ENCODE measurements around the gene PDE4D.
"Not testable (repeated sequence)": the region's sequence is repeated elsewhere in the genome, so short reads cannot be mapped to it uniquely, and the experiment has no call there.

The PDE4D gene

GRCh38 chr5:59582746-59583145 is 310.8 kb downstream of the PDE4D start:
- no peak for DNase-seq (ENCODE audit: low read depth)

GRCh38 chr5:59579824-59580167 is 313.7 kb downstream of the PDE4D start:
- no peak for DNase-seq (ENCODE audit: low read depth)

- no peak for DNase-seq (ENCODE audit: low read depth)
Observed at GRCh38 chr5:59579101-59579823, 314.3 kb downstream of the PDE4D start.

DNA sequence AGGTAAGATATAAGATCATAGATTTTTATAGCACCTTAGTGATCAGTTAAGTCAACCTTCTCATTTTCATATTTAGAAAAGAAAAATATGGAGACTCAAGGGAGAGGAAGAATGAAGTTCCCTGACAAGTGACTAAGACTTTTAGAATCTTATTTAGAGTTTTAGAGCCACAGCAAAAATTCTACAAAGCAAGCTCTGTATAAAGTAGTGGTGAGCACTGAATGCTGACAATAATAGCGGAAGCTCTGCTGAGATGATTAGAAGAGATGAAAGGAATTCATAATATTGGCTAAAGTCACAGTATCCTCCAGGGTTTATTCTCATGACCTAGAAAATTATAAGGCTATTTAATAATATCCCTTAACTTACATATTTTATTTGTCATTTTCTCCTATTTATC is 316.0 kb downstream of the PDE4D start:
- DNase-seq (ENCODE audit: low read depth), result no peak

GRCh38 chr5:59575648-59576445 is 317.7 kb downstream of the PDE4D start:
- DNase-seq (ENCODE audit: low read depth), result no peak

GRCh38 chr5:59573509-59573908 is 320.0 kb downstream of the PDE4D start:
- DNase-seq (ENCODE audit: low read depth), result not testable (repeated sequence)

DNA sequence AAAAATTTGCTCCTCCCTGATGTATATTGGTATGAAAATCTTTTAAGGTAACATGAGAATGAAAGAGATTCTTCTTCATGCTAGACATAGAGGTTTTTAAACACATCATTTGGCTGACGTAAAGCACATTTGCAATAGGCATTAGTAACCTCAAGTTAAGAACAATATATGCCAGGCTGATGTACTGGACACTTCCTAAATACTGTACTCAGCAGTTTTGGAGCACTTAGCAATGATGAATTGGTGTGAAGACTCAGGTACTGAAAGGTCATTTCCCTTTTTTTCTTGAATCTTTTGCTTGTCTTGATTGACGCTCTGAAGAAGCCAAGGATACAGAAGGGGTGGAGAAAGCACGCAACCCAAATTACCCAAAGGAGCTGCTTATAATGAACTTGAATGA is 322.5 kb downstream of the PDE4D start:
- DNase-seq (ENCODE audit: low read depth), result no peak

GRCh38 chr5:59569608-59570334 is 323.8 kb downstream of the PDE4D start:
- no peak for DNase-seq (ENCODE audit: low read depth)

DNA sequence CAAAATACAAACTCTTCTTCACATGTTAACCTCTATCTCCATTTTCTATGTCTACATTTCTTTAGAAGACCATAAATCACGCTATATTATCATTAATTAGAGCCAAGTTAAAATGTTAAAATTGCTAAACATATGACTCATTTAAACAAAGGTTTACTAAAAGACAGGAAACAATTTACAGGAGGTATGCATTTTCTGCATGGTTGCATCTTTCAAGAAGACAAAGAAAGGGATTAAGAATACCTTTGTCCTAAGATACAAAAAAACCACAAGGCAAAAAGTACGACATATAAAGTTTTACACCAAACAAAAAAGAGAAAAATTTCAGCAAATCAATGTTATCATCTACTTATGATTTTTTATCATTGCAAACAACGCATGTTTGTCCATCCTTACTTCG is 324.4 kb downstream of the PDE4D start:
- no peak for DNase-seq (ENCODE audit: low read depth)

DNA sequence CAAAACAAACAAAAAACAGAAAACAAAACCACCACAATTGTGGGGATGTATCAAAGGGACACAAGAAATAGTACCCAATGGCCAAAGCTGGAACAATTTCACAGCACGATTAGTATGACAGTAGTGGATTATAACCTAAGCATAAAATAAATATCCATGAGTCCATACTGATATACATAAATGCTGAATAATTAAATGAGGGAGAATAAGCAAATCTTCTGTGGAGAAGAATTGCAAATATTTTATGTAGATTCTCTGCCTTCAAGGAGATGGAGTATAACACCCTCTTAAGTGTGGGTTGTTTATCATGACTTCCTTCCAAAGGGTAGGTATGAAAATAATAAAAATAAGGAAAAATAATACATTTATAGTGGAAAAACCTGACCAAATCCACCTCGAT is 325.4 kb downstream of the PDE4D start:
- DNase-seq (ENCODE audit: low read depth), result no peak

DNA sequence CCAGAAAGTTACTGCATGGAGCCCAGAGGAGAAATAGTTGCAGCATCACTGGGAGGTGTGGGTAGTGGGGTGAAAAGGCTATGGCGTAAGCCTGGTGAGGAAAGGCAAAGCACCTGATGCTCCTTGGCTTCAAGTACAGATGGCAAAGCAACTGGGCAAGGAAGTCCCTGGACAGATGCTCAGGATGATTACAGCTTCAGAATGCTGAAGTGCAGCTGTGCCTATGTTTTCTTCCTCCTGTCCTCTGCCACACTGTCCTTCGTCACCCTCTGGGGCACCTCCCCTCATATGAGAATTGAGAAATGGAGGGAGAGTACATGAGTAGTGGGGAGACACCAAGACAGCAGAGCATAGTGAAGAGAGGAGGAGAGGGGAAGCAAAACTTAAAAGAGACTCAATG is 328.0 kb downstream of the PDE4D start:
- DNase-seq (ENCODE audit: low read depth), result no peak

DNA sequence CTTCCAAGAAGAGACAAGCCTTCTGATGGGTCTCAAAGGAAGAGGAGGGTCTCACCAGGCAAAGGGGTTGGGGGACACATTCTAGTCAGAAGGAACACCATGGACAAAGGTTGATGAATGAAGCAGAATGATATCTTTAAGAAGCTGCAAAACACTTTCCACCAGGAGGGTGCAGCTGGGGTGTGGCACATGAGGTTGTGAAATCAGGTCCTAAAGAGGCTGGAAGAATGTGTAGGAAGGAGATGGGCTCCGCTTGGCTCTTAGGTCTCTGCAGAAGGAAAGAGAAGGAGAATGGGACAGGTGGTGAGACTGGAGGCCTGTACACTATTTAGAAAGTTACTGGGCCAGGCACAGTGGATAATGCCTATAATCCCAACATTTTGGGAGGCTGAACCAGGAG is 328.6 kb downstream of the PDE4D start:
- no peak for DNase-seq (ENCODE audit: low read depth)

DNA sequence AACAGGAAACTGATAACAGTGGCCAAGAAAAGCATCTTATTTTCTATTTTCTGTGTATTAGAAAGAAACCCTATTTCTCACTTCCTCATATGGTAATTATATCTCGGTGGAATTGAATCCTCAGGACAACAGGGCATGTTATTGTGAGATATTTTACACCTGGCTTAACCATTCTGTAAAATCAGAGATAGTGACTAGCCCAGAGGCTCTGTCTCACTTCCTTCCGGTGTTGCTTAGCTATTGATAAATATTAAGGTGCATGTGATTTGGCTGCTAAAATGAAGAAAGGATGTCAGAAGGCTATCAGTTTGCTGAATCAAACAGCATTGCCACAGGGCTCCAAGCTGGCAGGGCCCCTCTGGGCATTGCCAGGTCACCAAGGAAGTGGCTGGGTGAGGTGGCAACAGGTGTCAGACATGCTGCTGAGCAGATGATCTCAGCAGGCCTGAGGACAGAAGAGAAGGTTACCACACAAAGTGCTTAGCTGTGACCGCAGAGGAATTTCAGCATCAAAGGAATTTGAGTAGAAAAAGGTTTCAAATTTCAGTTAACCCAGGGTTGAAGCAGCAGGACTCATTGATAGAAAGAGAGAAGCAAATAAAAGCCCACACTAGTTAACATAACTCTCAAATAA is 330.7 kb downstream of the PDE4D start:
- no peak for DNase-seq (ENCODE audit: low read depth)

DNA sequence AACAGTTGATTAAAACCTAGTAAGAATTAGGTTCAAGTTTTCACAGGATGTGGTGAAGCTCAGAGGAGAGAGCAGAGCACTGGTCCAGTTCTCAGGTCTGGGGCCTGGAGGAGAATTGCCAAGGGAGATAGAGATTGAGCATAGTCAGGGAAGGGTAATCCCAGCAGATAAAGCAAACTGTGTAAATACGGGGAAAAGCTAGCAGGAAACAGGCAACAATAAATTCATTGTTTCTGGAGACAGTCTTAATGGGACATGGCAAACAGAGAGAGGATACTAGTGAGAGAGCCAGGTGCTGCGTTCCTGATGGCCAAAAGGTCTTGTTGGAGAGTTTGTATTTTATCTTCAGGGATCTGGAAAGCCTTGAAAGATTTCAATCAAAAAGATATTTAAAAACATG is 333.0 kb downstream of the PDE4D start:
- DNase-seq (ENCODE audit: low read depth), result no peak

DNA sequence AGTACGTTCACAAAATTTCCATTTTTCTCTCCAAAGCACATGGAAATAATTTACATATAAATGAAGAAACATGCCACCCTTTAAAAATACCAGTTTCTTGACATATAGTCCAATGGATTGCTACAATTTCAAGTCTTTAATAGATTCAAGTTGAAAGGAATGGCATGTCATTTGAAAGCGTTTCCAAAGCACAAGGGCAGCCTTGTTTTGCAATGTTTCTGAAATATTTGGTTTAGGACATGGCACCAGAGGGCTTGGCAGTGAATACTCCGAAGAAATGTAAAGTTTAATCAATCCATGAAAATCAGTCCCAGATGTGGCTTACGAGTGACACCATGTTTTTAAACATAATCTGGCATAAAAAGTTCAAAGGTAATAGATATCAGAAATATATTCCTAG is 333.7 kb downstream of the PDE4D start:
- DNase-seq (ENCODE audit: low read depth), result no peak

- no peak for DNase-seq (ENCODE audit: low read depth)
Observed at GRCh38 chr5:59559323-59559722, 334.2 kb downstream of the PDE4D start.

DNA sequence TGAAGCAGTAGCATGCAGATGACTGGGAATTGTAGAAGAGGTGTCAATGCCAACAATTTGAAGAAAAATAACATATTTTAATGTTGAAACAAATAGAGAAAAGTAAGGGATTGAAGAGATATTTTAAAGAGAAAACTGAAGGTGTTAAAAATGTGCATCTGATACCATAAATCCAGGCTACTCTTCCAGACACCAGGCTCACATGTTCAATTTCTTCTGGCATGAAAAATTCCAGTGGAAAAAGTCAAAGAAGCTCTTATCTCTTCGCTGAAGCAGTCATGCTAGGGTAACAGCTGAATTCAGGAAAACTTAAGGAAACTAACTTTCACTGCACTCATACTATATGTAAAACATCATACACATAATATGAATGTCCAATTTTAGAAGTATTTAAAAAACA is 335.0 kb downstream of the PDE4D start:
- DNase-seq (ENCODE audit: low read depth), result no peak

DNA sequence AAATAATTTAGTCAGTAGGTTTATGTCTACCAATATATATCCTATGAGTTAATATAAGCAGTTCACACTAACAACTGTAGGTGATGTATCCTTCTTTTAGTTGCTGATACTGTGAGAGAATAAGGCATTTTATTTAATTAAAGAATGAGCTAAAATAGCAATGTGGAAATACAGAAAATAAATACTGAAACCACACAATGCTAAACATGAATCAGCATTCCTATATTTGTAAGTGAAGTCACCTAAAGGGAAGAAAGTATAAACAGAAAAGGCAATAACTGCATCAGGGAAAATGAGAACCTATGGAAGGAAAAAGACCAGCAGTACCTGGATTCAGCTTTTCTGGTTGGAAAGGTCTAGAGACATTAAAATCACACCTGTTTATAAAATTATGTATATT is 336.0 kb downstream of the PDE4D start:
- no peak for DNase-seq (ENCODE audit: low read depth)

- no peak for DNase-seq (ENCODE audit: low read depth)
Observed at GRCh38 chr5:59555596-59555995, 337.9 kb downstream of the PDE4D start.

DNA sequence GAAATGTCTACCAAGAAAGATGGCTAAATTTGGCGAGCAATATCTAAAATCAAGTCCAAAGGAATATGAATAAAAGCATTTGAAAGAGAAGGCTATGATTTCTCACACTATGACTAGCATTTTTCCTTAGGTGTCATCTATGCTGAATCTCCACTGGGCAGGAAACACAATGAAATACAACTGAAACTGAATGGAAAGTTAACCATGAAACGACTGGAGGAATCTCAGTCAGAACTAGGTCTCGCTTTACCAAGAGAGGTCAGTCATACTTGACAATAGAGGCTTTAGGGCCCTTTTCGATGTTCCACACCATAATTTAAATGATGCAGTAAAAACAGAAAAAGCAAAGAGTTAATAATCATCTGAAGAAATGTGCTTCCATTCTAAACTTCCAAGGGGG is 339.0 kb downstream of the PDE4D start:
- no peak for DNase-seq (ENCODE audit: low read depth)

- DNase-seq (ENCODE audit: low read depth), result no peak
Observed at GRCh38 chr5:59553992-59554391, 339.5 kb downstream of the PDE4D start.

DNA sequence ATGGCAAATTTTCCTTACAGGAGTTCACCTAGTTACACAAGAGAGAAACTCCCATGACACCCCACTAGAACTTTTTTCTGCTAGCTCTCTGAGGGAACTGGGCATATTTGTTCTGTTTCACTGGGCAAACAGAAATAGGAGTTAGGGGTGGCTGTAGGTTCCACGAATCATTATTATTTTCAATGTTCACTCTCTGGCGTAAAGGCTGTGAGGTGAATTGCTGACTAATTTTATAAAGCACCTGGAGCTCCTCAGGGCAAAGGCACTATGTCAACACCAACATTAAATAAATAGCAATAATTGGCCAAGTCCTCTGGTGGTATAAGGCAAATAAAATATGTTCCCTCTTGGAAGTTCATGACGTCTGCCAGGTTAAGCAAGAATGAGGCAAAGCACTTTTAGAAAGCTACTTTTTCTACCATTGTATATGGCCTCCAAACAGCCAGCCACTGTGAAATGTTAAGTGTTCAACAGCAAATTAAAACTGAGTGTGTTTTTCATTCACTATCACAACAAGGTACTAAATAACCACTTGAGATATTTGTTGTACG is 344.6 kb downstream of the PDE4D start:
- no peak for DNase-seq (ENCODE audit: low read depth)
